GM11168 (cell line): Measurements from ENCODE around the gene FOXA1.
"Not testable (repeated sequence)": the region's sequence is repeated elsewhere in the genome, so short reads cannot be mapped to it uniquely, and the experiment has no call there.

Source experiments
- in situ Hi-C: fragments of 300-500 bp; cut with MboI; formaldehyde crosslinking; loops from one replicate; pipeline ENCODE4 v1.12.0; 2022; ENCODE audit warnings: low sequenced_read_pairs; ENCODE audit not compliant: unreplicated experiment

The FOXA1 gene

DNA sequence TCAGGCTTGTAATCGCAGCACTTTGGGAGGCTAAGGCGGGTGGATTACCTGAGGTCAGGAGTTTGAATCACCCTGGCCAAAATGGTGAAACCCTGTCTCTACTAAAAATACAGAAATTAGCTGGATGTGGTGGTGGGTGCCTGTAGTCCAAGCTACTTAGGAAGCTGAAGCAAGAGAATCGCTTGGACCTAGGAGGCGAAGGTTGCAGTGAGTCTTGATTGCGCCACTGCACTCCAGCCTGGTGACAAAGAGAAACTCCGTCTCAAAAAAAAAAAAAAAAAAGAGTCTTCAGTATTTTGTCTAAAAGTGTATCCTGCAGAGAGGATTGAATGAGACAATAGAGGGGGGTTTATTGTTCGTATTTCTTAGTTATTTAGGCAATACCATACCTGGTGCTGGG is 25.3 kb downstream of the FOXA1 start:
- in situ Hi-C loops, result no loop called here

DNA sequence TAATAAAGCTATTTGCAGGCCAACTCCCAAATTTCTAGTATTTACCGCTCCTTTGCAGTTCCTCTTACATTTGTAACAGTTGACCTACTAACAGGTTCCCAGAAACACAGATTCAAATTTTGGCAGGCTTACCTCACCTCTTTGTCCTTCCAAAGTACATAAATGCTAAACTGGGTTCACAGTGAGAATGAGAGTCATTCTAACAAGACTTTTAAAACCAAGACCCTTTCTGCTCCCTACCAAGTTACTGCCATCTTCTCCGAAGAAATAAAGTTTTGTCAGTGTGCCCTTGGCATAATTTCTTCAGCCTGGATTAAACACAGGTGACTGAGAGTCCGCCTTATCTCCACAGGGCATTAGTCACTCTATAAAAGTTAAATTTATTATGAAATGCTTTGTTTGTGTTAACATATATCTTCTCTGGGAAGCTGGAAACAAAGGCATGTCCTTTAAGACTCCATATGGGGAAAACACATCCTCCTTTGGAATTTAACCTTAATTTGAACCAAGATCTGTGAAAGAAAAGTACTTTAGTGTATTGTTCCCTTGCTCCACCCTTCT is 28.2 kb downstream of the FOXA1 start:
- in situ Hi-C loops, result no loop called here

DNA sequence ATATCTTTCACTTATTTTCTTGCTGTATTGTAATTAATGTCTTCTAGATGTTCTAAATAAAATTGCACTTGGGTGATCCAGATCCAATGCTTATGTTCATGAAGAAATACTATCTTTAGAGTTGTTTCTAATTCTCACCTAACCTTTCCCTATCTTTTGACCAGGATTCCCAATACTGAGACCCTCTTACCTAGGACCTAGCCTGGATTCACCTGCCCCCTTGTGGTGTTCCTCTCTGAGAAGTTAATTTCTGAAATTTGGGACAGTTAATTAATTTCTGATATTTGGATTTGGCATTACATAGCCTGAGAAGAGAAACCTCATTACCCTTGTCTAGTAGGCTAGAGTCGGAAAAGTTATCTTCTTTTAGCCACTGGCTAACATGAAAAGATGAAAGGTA is 29.5 kb downstream of the FOXA1 start:
- in situ Hi-C loops, result no loop called here

DNA sequence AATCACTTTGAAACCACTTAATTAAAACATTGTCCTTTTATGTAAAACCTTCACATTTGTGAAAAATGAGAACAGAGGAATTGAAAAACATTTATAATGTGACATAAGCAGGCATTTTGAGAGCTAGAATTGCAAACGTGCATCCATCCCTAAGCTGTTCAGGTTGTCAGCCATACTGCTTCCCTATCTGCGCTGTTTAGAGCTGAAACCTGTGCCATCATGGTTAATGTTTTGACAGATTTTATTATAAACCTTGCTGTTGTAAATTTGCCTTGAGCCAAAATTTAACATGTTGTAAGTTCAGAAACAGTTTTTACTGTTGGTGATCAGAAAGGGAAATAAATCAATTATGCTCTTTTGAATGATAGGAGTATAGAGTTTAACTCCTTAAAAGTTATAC is 31.9 kb downstream of the FOXA1 start:
- in situ Hi-C loops, result no loop called here

DNA sequence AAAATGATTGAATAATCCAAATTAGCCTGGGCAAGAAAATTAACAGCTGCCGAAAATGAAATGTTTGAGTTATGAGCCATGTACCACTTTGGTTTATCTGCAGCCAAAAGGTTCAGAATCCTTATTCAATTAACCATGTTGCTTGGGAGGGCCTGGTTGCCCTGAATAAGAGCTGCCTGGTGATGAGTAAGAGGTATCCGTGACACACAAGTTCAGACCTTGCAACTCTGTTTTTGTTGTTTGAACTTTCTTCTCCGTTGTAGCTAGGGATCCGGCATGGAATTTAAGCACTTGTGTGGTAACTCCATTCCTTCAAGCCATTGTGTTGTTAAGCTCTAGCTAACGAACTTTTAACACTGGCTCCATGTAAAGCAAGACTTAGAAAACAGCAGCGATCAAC is 35.7 kb downstream of the FOXA1 start:
- in situ Hi-C loops, result no loop called here

DNA sequence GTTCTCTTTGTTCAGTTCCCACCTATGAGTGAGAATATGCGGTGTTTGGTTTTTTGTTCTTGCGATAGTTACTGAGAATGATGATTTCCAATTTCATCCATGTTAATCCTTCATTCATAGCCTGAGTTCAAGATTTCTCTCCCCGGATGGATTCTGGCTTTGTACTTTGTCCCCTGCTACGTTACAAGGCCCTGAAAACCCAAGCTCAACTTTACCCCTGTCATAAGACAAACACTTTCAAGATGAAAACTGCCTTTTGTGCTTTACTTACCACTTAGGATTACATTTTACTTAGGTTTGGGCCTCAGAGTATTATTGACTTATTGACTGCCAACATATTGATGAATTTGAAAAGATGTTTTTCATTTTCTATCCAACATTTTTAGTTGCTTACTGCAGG is 36.3 kb downstream of the FOXA1 start:
- in situ Hi-C loops, result no loop called here

DNA sequence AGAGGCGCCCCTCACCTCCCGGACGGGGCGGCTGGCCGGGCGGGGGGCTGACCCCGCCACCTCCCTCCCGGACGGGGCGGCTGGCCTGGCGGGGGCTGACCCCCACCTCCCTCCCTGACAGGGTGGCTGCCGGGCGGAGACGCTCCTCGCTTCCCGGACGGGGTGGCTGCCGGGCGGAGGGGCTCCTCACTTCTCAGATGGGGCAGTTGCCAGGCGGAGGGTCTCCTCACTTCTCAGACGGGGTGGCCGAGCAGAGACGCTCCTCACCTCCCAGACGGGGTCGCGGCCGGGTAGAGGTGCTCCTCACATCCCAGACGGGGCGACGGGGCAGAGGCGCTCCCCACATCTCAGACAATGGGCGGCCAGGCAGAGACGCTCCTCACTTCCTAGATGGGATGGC is 39.5 kb downstream of the FOXA1 start:
- in situ Hi-C loops, result not testable (repeated sequence)

DNA sequence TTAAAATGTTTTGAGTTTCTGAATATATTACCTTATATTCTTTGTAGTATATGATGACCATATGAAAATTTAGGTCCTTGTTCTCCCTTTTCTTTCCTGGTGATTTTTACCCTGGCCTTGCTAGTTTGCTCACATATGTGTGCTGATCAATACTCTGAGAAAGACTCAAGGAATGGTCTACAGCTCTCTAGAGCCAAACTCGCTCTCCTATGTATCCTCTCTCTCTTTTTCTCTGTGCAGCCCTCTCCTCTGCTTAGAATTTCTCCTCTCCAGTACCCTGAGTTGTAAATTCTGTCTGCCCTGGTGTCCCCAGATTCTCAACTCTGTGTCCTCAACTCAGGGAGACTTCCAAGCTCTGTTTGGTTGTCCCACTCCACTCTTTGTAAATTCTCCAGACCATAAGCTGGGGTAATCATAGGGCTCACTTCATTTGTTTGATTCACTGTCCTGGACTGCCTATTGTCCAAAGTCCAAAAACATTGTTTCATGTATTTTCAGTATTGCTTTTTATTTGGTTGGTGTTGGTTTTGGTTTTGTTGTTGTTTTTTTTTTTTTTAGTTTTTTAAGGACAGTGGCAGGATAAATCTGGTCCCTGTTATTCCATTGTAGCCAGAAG is 41.0 kb downstream of the FOXA1 start:
- in situ Hi-C loops, result no loop called here

DNA sequence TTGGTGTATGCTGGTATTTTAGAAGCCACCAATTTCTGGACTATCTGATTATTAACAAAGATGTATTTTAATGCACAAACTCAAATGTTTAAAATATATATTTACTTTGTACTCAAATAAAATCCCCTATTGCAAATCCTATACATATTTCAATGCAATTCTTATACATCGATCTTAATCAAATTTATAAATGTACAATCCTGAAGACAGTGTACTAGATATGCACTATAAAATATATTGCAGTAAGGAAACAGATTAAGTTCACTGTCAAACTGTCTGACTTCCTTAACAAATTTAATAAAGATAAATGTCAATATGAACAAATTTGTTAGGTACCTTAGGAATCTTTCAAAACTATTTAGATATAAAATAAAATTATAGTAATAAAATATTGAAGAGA is 43.9 kb downstream of the FOXA1 start:
- in situ Hi-C loops, result no loop called here

DNA sequence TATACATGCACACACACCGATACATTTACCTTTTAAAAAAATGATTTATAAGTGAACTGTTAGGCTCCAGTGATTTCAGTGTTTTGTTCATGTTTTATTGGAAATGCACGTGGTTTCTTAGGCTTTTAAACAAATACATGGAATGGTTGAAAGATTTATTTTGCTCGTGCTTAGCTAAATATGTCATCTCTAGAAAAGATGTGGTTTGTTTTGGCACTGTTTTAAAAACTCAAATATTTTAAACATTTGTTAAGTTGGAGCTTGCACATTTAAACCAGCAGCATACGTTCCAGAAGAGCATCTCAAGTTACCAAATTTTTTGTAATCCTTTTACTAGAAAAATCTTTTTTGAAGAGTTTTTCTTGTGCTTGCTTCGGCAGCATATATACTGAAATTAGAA is 44.5 kb downstream of the FOXA1 start:
- in situ Hi-C loops, result no loop called here

DNA sequence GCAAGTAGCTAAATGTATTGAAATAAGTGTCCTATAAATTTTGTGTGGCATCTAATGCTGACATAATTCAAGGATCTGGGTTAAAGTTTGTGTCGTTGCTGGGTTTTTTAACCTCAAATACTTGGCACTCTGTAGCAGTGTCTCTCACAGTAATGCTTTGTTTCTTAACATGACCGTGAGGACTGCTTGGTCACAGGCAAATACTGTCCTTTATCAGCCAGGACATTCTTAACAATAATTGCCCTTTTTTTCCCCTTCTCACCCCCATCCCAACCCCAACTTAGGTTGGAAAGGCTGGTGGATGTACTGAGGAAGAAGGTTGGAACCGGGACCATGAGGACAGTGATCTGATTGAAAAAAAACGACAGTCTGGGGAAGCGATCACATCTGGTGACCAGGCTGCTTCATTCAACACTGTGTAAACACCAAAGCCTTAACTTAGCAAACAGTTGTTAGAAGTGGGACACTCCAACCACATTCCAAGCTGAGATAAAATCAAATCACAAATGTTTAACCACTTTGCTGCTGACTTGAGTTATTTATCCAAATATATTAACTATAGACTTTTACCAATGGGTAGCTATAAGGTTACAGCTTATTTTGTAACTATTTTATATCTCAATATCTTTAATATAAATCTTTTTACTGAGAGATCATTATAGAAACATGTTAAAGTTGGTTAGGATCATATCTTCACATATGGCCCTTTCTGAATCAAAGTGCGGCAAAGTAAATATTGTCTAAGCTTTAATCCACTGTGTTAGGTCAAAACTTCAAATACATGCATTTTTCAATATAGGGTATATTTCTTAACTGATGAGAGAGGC is 48.2 kb downstream of the FOXA1 start:
- in situ Hi-C loops, result no loop called here

DNA sequence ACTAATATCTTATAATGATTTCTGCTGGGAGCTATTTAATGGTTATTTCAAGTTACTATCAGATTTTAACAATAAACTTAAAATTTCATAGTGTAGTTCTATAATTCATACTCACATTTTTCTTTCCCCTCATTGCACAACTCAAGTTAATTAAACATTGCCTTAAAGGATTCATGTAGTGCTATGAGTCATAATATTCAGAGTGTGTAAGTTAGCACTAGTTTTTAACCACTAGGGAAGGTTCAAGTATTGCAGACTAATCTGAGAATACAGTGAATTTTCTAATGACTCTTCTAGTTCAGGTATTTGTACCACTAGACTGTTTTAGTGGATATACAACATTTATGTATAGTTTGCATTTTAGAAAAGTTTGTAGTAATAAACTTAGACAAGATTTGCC is 49.9 kb downstream of the FOXA1 start:
- in situ Hi-C loops, result no loop called here

DNA sequence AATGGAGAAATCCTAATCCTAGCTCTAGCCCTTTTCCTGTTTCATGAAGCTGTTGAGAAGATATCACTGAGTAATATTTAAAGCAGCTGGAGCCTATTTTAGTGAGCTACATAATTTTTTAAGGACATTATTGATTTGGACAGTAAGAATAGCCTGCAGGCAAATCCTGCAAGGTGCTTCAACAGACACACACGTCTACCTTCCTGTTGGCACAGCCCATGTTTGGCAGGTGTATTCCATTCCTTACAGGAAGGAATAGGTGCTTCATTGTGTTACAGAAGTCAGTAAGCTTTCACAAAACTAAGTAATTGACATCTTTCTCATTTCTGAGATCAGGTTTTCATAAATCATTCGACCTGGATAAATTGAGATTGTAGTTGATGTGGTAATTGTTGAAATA is 50.6 kb downstream of the FOXA1 start:
- in situ Hi-C loops, result no loop called here

DNA sequence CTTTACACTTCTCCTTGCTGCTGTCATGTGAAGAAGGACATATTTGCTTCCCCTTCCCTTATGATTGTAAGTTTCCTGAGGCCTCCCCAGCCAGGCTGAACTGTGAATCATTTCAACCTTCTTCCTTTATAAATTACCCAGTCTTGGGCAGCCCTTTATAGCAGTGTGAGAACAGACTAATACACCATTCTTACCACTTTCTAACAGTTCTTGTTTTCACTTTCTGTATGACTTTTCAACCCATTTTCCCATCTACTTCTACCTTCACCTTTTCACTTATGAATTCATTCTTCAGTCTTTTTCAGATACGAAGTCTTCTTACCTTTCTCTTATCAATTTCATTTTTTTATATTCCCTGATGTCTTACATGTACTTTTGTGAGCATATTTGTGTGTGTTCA is 55.1 kb downstream of the FOXA1 start:
- in situ Hi-C loops, result no loop called here
